ENCODE measurements around the gene CERK. TPM values are rescaled to one million over a fixed set of nuclear protein-coding genes. Genes with fewer than 3 reads are reported as not detected.

CERK gene
- total and polyA plus RNA-seq, 11 donors, result 17.8 to 125 (median 72.3) TPM

GRCh38 chr22:46769706-46770105 lies 31.7 kb upstream of the CERK start:
- H3K4me3 ChIP-seq, result no peak overlapping the region
- peaks cover 8 to 80% (median 47%) of the 10 kb centered on the region in 12 donors for H3K4me1 ChIP-seq
- TF ChIP-seq CTCF (IDR thresholded peaks at IDR 0.05), result no peak
- TF ChIP-seq POLR2A (IDR thresholded peaks at IDR 0.05), result no peak
- WGBS, 4 donors, result 90 to 93% (median 91%) methylated on average over 6 of the region's 6 CpGs
- ATAC-seq (peak in 1 of 4 donors; percentile 3), DNase-seq (no peak)
- intact Hi-C loops (cut with DNase I), result no loop called here
- H3K27me3 ChIP-seq, result no peaks in the 10 kb centered on the region
- no peaks in the 10 kb centered on the region for H3K9me3 ChIP-seq
- no peaks in the 10 kb centered on the region for H3K36me3 ChIP-seq
- H3K27ac ChIP-seq, result peak overlapping the region in 11 of 12 donors; percentile 63 to 96 (median 70)

DNA sequence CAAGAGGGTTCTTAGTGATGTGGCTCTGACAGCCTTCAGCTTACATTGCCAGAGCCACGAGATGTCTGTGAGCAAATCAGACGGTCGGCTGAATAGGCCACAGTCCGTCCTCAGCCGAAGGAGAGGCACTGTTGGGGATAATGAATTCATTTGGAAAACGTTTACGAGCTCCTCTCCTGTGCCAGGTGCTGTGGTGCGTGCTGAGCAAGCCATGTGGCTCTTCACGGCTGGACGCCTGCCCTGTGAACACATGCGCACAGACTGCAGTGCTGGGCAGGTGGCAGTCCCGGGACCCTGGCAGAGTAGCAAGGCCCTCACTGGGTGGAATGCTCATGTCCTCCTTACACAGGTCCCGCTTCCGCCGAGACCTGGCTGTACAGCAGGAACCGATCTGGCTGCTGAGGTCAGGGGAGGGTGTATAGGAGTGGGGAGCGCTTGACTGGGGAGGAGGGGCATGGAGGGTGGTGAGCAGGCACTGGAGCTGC lies 31.2 kb upstream of the CERK start:
- Histone ChIP-seq H3K27ac (peak overlapping the region in 11 of 12 donors; percentile 45 to 96 (median 69)), H3K9me3 (no peaks in the 10 kb centered on the region), H3K27me3 (no peaks in the 10 kb centered on the region), H3K4me3 (no peak overlapping the region), H3K36me3 (no peaks in the 10 kb centered on the region), H3K4me1 (peaks cover 6 to 80% (median 46%) of the 10 kb centered on the region in 12 donors)
- 52 to 68% (median 63%) methylated on average over 14 to 17 of the region's 17 CpGs for WGBS, 4 donors
- intact Hi-C loops (cut with DNase I), result no loop called here
- ATAC-seq (peak; percentile 51 to 62 (median 54)), DNase-seq (peak in 1 of 5 donors; percentile 64)
- no peak for TF ChIP-seq POLR2A (IDR thresholded peaks at IDR 0.05)

DNA sequence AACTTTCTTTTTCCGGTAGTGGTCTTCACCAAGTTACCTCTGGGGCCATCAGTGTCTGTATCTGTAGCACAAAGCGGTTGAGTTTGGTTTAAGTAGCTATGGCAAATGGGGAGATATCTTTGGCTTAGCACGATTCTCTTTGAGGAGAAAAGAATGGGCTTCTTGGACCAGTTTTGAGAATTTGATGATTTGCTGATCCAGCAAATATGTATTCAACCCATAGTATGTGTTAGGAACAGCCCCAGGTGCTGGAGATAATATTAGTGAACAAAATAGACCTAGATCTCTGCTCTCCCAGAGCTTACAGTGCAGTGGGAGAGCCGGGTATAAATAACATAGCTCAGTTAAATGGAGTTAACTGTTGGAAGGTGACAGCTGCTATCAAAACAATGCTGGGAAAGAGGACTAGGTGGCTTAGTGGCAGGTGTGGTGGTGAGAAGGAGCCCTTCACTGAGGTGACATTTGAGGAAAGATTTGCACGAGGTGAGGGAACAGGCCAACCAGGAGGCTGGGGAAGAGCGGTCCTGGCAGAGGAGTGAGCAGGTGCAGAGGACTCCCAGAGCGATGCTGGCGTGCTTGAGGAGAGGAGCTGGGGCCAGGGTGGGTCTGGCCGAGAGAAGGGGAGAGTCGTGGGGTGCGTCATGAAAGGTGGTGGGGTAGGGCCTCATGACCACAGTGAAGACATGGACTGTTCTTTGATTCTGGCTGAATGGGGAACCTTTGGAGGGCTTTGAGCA lies 29.4 kb upstream of the CERK start:
- WGBS, 4 donors, result 89 to 94% (median 91%) methylated on average over 11 of the region's 11 CpGs
- DNase-seq (no peak), ATAC-seq (no peak)
- H3K36me3 ChIP-seq, result no peaks in the 10 kb centered on the region
- no peaks in the 10 kb centered on the region for H3K9me3 ChIP-seq
- no peak overlapping the region for H3K4me3 ChIP-seq
- H3K4me1 ChIP-seq, result peaks cover 6 to 73% (median 46%) of the 10 kb centered on the region in 12 donors
- intact Hi-C loops (cut with DNase I), result no loop called here
- peak overlapping the region in 8 of 12 donors; percentile 66 to 96 (median 70) for H3K27ac ChIP-seq
- TF ChIP-seq POLR2A (IDR thresholded peaks at IDR 0.05) (no peak), CTCF (IDR thresholded peaks at IDR 0.05) (no peak)
- no peaks in the 10 kb centered on the region for H3K27me3 ChIP-seq

DNA sequence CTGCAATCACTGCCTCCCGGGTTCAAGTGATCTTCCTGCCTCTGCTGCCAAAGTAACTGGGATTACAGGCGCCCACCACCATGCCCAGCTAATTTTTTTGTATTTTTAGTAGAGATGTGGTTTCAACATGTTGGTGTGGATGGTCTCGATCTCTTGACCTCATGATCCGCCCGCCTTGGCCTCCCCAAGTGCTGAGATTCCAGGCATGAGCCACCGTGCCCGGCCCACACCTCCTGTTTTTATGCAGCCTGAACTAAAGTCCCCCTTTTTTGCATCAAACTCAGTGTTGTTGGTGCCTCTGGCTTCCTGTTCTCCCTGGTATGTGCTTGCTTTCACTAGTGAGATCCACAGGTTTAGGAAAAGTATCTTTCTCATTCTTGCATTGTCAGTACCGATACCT lies 28.6 kb upstream of the CERK start:
- Histone ChIP-seq H3K4me1 (peaks cover 6 to 75% (median 49%) of the 10 kb centered on the region in 12 donors), H3K36me3 (no peaks in the 10 kb centered on the region), H3K9me3 (no peaks in the 10 kb centered on the region), H3K4me3 (no peak overlapping the region), H3K27me3 (no peaks in the 10 kb centered on the region), H3K27ac (no peak overlapping the region)
- ATAC-seq, result no peak
- 91 to 98% (median 94%) methylated on average over 8 of the region's 8 CpGs for WGBS, 4 donors
- DNase-seq, result no peak
- intact Hi-C loops (cut with DNase I), result no loop called here
- no peak for TF ChIP-seq POLR2A (IDR thresholded peaks at IDR 0.05)
- TF ChIP-seq CTCF (IDR thresholded peaks at IDR 0.05), result no peak

Data from heart left ventricle (tissue), 16 donors.